LHCN-M2 (cell line): Measurements from ENCODE around the gene LGALS3BP. TPM values are rescaled to one million over a fixed set of nuclear protein-coding genes. Genes with fewer than 3 reads are reported as not detected.
"Not testable (repeated sequence)": the region's sequence is repeated elsewhere in the genome, so short reads cannot be mapped to it uniquely, and the experiment has no call there.

ENCODE experiments used
- DNase-seq: peaks from one replicate; pipeline ENCODE4 v3.0.0-alpha.2; 2012; ENCODE audit warnings: low read depth
- total RNA-seq: library from RNA; depleted of rRNA; stranded (reverse); fragments of >200 nt; gene quantifications from 2 replicates; pipeline ENCODE4 v1.2.3, GENCODE V29; 2014

LGALS3BP gene
- total RNA-seq, 1 experiment from 2014 or later, result 403 TPM

- no peak for DNase-seq
Observed at GRCh38 chr17:78965491-78965924, 14.2 kb downstream of the LGALS3BP start.

GRCh38 chr17:78963378-78963777 is 16.3 kb downstream of the LGALS3BP start:
- no peak for DNase-seq

- DNase-seq, result not testable (repeated sequence)
Observed at GRCh38 chr17:78962984-78963348, 16.8 kb downstream of the LGALS3BP start.

- DNase-seq, result peak; percentile 44
Observed at GRCh38 chr17:78962345-78962983, 17.3 kb downstream of the LGALS3BP start.

DNA sequence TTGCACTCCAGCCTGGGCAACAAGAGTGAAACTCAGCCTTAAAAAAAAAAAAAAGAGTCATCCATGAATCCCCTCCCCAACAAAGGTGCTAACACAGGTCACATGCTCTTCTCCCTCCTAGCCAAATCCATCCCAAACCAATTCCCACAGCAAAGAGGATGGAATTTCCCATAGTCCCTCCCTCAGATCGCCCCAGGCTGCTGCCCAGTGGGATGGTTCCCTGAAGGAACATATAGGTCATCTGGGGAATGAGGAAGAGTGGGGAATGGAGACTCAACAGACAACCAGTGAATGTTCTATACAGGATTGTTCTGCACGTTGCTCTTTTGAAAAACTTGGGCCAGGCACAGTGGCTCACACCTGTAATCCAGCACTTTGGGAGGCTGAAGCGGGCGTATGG is 18.2 kb downstream of the LGALS3BP start:
- DNase-seq, result no peak

- DNase-seq, result no peak
Observed at GRCh38 chr17:78960928-78961327, 18.8 kb downstream of the LGALS3BP start.

GRCh38 chr17:78959803-78960202 is 19.9 kb downstream of the LGALS3BP start:
- DNase-seq, result no peak

DNA sequence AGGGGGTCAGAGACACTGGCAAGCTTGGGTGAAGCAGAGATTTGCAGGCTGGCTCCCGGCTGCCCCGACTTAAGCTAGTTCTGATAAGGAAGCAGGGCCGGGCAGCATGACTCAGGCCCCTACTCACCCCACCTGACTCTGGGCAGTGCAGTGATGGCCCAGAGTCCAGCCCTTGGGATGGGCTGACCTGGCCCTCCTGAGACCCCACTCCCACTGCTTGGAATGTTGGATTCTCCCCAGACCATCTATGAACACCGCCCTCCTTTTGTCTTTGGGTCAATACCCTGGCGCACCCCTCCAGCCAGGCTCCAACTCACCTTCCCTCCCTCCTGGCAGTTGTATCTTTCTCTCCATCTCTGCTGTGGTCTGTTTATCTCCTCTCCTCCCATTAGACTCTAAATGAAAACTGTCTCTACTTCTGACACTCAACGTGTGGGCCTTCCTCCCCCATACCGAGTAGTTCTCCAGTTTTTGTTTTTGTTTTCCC is 21.0 kb downstream of the LGALS3BP start:
- DNase-seq, result no peak

DNA sequence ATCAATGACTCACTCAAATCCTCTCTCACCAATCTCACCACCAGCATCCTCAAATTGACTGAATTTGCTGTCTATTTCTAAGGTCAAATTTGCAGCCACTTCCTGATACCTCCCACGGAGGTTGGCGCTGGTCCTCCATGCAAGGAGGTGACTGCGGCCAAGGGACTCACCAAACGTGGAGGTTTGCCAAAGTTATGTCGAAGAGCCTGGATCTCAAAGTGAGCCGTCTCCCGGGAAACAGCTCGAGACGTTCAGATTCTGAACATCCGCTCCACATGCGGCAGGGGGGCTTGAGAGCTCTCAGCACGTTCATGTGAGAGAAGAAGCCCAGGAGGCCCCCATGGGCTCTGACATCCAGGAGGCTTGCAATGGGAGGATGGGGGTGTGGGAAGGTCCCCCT is 22.6 kb downstream of the LGALS3BP start:
- DNase-seq, result no peak

DNA sequence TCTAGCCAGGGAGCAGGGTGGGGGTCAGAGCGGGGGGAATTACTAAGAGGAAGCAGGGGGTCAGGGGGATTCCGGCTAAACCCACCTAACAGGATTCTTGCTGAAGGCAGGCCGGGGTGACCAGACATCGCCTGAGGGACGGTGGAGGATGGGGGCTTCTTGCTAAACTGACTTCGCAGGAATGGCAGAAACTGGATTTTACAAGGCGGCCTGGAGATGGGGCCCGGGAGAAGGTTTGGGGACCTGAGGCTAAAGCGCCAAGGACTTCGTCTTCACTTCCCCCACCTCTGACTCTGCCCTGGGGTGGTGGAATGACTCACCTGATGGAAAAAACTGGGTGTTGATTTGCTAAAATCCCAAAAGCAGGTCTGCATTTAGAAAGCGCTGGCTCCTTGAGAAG is 23.5 kb downstream of the LGALS3BP start:
- DNase-seq, result no peak

GRCh38 chr17:78954684-78955083 is 25.0 kb downstream of the LGALS3BP start:
- no peak for DNase-seq

- DNase-seq, result no peak
Observed at GRCh38 chr17:78953356-78954350, 26.1 kb downstream of the LGALS3BP start.

- no peak for DNase-seq
Observed at GRCh38 chr17:78952706-78953105, 27.0 kb downstream of the LGALS3BP start.

DNA sequence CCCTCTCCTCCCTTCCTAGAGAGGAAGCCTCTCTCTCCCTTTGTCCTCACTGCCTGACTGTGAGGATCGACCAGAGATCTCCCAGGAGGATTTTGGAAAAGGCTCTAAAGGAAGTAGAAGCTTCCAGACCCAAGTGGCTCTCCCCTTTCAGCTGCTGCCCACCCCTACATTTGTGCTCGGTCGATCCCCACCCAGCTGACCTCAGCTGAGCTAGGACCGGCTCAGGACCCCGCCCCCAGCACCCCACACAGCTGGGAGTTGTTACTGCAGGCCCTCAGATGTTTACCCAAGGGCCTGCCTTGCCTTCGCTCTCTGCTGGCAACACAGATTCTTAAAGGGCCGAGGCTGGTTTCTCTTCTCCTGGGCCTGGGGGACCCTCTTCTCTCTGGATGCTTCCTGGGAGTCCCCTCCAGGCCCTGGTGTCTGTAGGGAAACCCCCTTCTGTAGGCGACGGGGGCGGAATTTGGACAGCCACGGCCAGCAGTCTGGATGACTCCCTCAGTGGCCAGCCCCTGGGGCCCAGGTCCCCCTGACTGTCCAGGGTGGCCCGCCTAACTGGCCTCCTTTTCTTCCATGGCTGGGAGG is 27.7 kb downstream of the LGALS3BP start:
- no peak for DNase-seq

DNA sequence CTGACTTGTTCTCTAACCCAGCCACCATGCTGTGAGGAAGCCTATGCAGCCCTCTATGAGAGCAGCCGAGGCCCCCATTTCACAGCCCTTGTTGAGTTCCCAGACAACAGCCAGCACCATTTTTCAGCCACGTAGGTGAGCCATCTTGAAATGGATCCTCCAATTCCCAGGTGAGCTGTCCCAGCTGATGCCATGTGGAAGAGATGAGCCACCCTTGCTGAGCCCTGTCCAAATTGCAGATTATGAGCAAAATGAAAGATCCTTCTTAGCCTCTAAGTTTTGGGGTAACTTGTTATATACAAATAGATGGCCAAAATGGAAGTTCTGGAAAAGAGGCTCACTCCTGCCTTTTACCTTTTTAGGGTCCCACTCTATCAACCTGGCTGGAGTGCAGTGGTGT is 28.9 kb downstream of the LGALS3BP start:
- DNase-seq, result no peak

GRCh38 chr17:78947235-78948149 is 32.2 kb downstream of the LGALS3BP start:
- no peak for DNase-seq

DNA sequence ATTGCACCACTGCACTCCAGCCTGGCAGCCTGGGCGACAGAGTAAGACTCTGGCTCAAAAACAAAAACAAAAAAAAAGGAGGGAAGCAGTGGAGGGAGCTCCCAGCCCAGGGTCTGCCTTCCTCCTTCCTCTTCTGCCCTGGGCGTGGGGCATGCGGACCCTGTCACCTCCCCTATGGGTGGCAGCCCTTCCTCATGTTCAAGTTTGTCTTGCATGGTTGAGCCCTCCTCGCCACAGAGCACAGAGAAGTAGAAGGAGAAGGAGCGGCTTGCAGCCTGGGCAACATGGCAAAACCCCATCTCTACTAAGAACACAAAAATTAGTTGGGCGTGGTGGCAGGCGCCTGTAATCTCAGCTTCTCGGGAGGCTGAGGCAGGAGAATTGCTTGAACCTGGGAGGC is 33.1 kb downstream of the LGALS3BP start:
- DNase-seq, result no peak

DNA sequence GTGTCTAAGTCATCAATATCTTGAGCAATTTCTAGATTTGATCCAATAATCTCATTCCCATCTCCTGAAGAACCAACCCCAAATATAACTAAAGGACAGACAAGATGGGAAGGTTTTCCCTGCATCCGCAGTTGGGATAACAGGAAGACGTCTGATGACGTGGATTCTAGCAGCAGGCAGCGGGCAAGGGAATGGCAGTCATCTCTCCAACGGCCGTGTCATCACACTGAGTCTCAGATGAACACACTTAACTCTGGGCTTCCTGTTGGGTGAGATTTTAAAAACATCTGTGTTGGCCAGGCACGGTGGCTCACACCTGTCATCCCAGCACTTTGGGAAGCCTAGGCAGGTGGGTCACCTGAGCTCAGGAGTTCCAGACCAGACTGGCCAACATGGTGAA is 33.6 kb downstream of the LGALS3BP start:
- no peak for DNase-seq

- not testable (repeated sequence) for DNase-seq
Observed at GRCh38 chr17:78945455-78945854, 34.3 kb downstream of the LGALS3BP start.

DNA sequence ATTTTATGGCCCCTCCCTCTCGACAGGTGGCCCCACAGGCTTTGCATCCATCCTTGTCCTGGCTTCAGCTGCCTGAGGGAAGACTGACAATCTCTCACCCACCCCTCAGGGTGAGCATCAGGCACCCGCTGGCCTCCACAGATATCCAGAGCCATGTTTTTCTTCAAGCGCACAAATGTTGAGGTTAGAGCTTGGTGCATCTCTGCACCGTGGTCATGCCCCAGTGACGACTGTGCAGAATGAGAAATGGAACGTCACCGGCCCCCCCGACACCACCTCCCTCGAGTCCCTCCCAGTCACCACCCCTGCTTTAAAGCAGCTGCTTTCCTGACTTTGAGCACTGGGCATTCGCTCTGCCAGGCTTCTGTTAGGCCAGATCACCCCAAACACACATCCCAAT is 34.8 kb downstream of the LGALS3BP start:
- DNase-seq, result no peak

- DNase-seq, result no peak
Observed at GRCh38 chr17:78944026-78944425, 35.7 kb downstream of the LGALS3BP start.
